Panc1 (cell line): ENCODE data around the gene GBP3.
"Not testable (repeated sequence)": the region's sequence is repeated elsewhere in the genome, so short reads cannot be mapped to it uniquely, and the experiment has no call there.

Experiments used
- CTCF ChIP-seq: fragments of 450-650 bp; IDR thresholded peaks from 2 replicates; pipeline ENCODE4 v1.5.1; 2017; ENCODE audit warnings: mild to moderate bottlenecking
- POLR2AphosphoS5 ChIP-seq: IDR thresholded peaks from 2 replicates; pipeline ENCODE4 v1.6.1; 2012; ENCODE audit warnings: mild to moderate bottlenecking, low read depth, low read length, moderate library complexity
- REST ChIP-seq, 2 experiments: IDR thresholded peaks; 2 replicates each; pipeline ENCODE4 v1.6.1; 2011 to 2012; ENCODE audit warnings: low read depth in 2 of 2, control low read depth in 1 of 2, low read length in 1 of 2, mild to moderate bottlenecking in 1 of 2, moderate library complexity in 1 of 2; ENCODE audit not compliant: insufficient read depth in 1 of 2

- not testable (repeated sequence) for TF ChIP-seq CTCF; POLR2AphosphoS5; REST (IDR thresholded peaks at IDR 0.05; ENCODE audit: insufficient read depth in 1 of 2, low read depth in 2 of 2, low read length in 1 of 2)
Observed at GRCh38 chr1:89049901-89050648, 27.4 kb upstream of the GBP3 start.
